Nephron progenitor cell (in vitro differentiated cells): ENCODE measurements around the gene EFNA5.

Source experiments
- DNase-seq: peaks from one replicate; pipeline ENCODE4 v3.0.0; 2021
- H3K27ac Mint-ChIP-seq: 2 replicates; pipeline ENCODE4 v1.8.0; 2021; ENCODE audit warnings: mild to moderate bottlenecking, moderate library complexity, mixed read lengths
- H3K27me3 Mint-ChIP-seq: 2 replicates; pipeline ENCODE4 v1.8.0; 2021; ENCODE audit warnings: mild to moderate bottlenecking, low read depth, mixed read lengths; ENCODE audit not compliant: poor library complexity
- H3K36me3 Mint-ChIP-seq: 2 replicates; pipeline ENCODE4 v1.8.0; 2021; ENCODE audit warnings: low read depth, mixed read lengths
- H3K4me1 Mint-ChIP-seq: 2 replicates; pipeline ENCODE4 v1.8.0; 2021; ENCODE audit warnings: mixed read lengths
- H3K4me3 Mint-ChIP-seq: 2 replicates; pipeline ENCODE4 v1.8.0; 2021; ENCODE audit warnings: mild to moderate bottlenecking, moderate library complexity, mixed read lengths
- H3K9me3 Mint-ChIP-seq: 2 replicates; pipeline ENCODE4 v1.8.0; 2021; ENCODE audit warnings: mild to moderate bottlenecking, moderate library complexity, mixed read lengths
- CTCF ChIP-seq: fragments of 200-600 bp; sonication (generic); IDR thresholded peaks from 2 replicates; pipeline ENCODE4 v1.5.0; 2021; ENCODE audit warnings: antibody characterized with exemption

EFNA5 gene

GRCh38 chr5:107368615-107369014, 302.1 kb downstream of the EFNA5 start:
- DNase-seq, result no peak
- no peaks in the 10 kb centered on the region for H3K36me3 Mint-ChIP-seq
- no peaks in the 10 kb centered on the region for H3K9me3 Mint-ChIP-seq
- H3K27me3 Mint-ChIP-seq, result peaks cover 3% of the 10 kb centered on the region
- no peak overlapping the region for H3K4me3 Mint-ChIP-seq
- no peak for TF ChIP-seq CTCF
- H3K27ac Mint-ChIP-seq, result no peak overlapping the region
- peaks cover 23% of the 10 kb centered on the region for H3K4me1 Mint-ChIP-seq

- TF ChIP-seq CTCF, result no peak
- no peak overlapping the region for H3K27ac Mint-ChIP-seq
- no peaks in the 10 kb centered on the region for H3K9me3 Mint-ChIP-seq
- peaks cover 3% of the 10 kb centered on the region for H3K27me3 Mint-ChIP-seq
- DNase-seq, result no peak
- peaks cover 16% of the 10 kb centered on the region for H3K4me1 Mint-ChIP-seq
- no peak overlapping the region for H3K4me3 Mint-ChIP-seq
- no peaks in the 10 kb centered on the region for H3K36me3 Mint-ChIP-seq
Measured at GRCh38 chr5:107367939-107368338, 302.8 kb downstream of the EFNA5 start.

GRCh38 chr5:107367480-107367879, 303.3 kb downstream of the EFNA5 start:
- peaks cover 3% of the 10 kb centered on the region for H3K27me3 Mint-ChIP-seq
- peaks cover 14% of the 10 kb centered on the region for H3K4me1 Mint-ChIP-seq
- TF ChIP-seq CTCF, result no peak
- no peak for DNase-seq
- H3K4me3 Mint-ChIP-seq, result no peak overlapping the region
- H3K36me3 Mint-ChIP-seq, result no peaks in the 10 kb centered on the region
- H3K9me3 Mint-ChIP-seq, result no peaks in the 10 kb centered on the region
- H3K27ac Mint-ChIP-seq, result no peak overlapping the region

- no peak for TF ChIP-seq CTCF
- H3K4me3 Mint-ChIP-seq, result no peak overlapping the region
- no peaks in the 10 kb centered on the region for H3K9me3 Mint-ChIP-seq
- H3K27me3 Mint-ChIP-seq, result peaks cover 3% of the 10 kb centered on the region
- peaks cover 16% of the 10 kb centered on the region for H3K4me1 Mint-ChIP-seq
- H3K36me3 Mint-ChIP-seq, result no peaks in the 10 kb centered on the region
- no peak overlapping the region for H3K27ac Mint-ChIP-seq
- DNase-seq, result no peak
Measured at GRCh38 chr5:107365320-107366109, 305.2 kb downstream of the EFNA5 start.

- Mint-ChIP-seq H3K27me3 (peaks cover 3% of the 10 kb centered on the region), H3K27ac (peak overlapping the region; percentile 26), H3K36me3 (no peaks in the 10 kb centered on the region), H3K9me3 (no peaks in the 10 kb centered on the region), H3K4me3 (no peak overlapping the region), H3K4me1 (peaks cover 25% of the 10 kb centered on the region)
- DNase-seq, result no peak
- TF ChIP-seq CTCF, result no peak
Measured at GRCh38 chr5:107364443-107365319, 306.1 kb downstream of the EFNA5 start.
